Body of pancreas (tissue), 4 donors: ENCODE results near the gene SLC12A2. TPM values are rescaled to one million over a fixed set of nuclear protein-coding genes. Genes with fewer than 3 reads are reported as not detected.

Experiments
- ATAC-seq: fragments of 150-250 bp; one replicate; pipeline ENCODE4 v1.9.1; 2016
- DNase-seq, 4 donors: peaks; one replicate each; pipeline ENCODE4 v3.0.0-alpha.2; 2019
- H3K27ac ChIP-seq, 4 donors: fragments of 200-600 bp; sonication (generic); 1 replicate in 3 of 4; 2 replicates in 1 of 4; pipeline versions ENCODE4 v1.5.1 to v1.6.1; 2016 to 2019; ENCODE audit warnings: mild to moderate bottlenecking in 1 of 4, mixed read lengths in 1 of 4, moderate library complexity in 1 of 4
- H3K27me3 ChIP-seq, 2 donors: fragments of 200-600 bp; sonication (generic); one replicate each; pipeline ENCODE4 v1.6.0; 2016; ENCODE audit warnings: mild to moderate bottlenecking in 1 of 2
- H3K36me3 ChIP-seq, 2 donors: fragments of 200-600 bp; sonication (generic); replicated peaks in 1 of 2; 2 replicates each; pipeline ENCODE4 v1.5.1; 2016; ENCODE audit warnings: low read depth in 2 of 2; ENCODE audit not compliant: insufficient read depth in 1 of 2
- H3K4me1 ChIP-seq: fragments of 200-600 bp; sonication (generic); one replicate; pipeline ENCODE4 v1.6.0; 2016
- H3K4me3 ChIP-seq, 2 donors: fragments of 200-600 bp; sonication (generic); 1 replicate in 1 of 2; 2 replicates in 1 of 2; pipeline ENCODE4 v1.5.1; 2016 to 2019
- H3K9me3 ChIP-seq, 3 donors: fragments of 200-600 bp; sonication (generic); 1 replicate in 2 of 3; 2 replicates in 1 of 3; pipeline ENCODE4 v1.5.1; 2016
- CTCF ChIP-seq, 7 experiments: fragments of 450-650 bp in 4 of 7; fragments of 200-600 bp in 3 of 7; sonication (generic) in 3 of 7; IDR thresholded peaks; one replicate each; pipeline ENCODE4 v1.5.1; 2016 to 2019; ENCODE audit warnings: antibody characterized with exemption in 7 of 7
- POLR2A ChIP-seq, 3 donors: fragments of 450-650 bp; IDR thresholded peaks; one replicate each; pipeline ENCODE4 v1.6.1; 2016; ENCODE audit warnings: antibody characterized with exemption in 3 of 3, mild to moderate bottlenecking in 2 of 3
- WGBS, 2 donors: methylation state at CpG; one replicate each; pipeline ENCODE4 v1.1.5; 2017; 5-methylcytosine and 5-hydroxymethylcytosine counted together
- intact Hi-C: fragments of 100-400 bp; cut with DNase I; formaldehyde crosslinking; loops from one replicate; pipeline ENCODE4 v1.15.1; 2023
- total RNA-seq, 2 donors: library from RNA; depleted of rRNA; stranded (reverse); fragments of >200 nt; gene quantifications; one replicate each; pipeline ENCODE4 v1.1.0, GENCODE V29; 2016

Gene SLC12A2
- total RNA-seq, 2 donors from 2014 or later: 26.7 to 28.0 TPM

GRCh38 chr5:128197896-128198522 is 114.4 kb downstream of the SLC12A2 start:
- ATAC-seq (no peak), DNase-seq (no peak)
- H3K4me1 ChIP-seq: peaks cover 25% of the 10 kb centered on the region
- intact Hi-C loops: no loop called here
- no peaks in the 10 kb centered on the region for H3K9me3 ChIP-seq
- TF ChIP-seq CTCF (IDR thresholded peaks at IDR 0.05): no peak
- no peaks in the 10 kb centered on the region for H3K27me3 ChIP-seq
- no peak overlapping the region for H3K4me3 ChIP-seq
- no peaks in the 10 kb centered on the region for H3K36me3 ChIP-seq
- 73 to 92% methylated on average over 4 of the region's 4 CpGs for WGBS, 2 donors
- no peak overlapping the region for H3K27ac ChIP-seq

GRCh38 chr5:128199104-128199503 is 115.5 kb downstream of the SLC12A2 start:
- intact Hi-C loops: no loop called here
- TF ChIP-seq CTCF (IDR thresholded peaks at IDR 0.05) (no peak), POLR2A (IDR thresholded peaks at IDR 0.05) (no peak)
- Histone ChIP-seq H3K27ac (no peak overlapping the region), H3K36me3 (no peaks in the 10 kb centered on the region), H3K4me1 (peaks cover 25% of the 10 kb centered on the region), H3K27me3 (no peaks in the 10 kb centered on the region), H3K9me3 (no peaks in the 10 kb centered on the region), H3K4me3 (no peak overlapping the region)
- DNase-seq: peak; percentile 24 to 54 (median 46)
- peak; percentile 42 for ATAC-seq
- WGBS, 2 donors: 41 to 53% methylated on average over 4 of the region's 4 CpGs

GRCh38 chr5:128199611-128200010 is 116.0 kb downstream of the SLC12A2 start:
- Histone ChIP-seq H3K9me3 (no peaks in the 10 kb centered on the region), H3K36me3 (no peaks in the 10 kb centered on the region), H3K4me3 (no peak overlapping the region), H3K27ac (no peak overlapping the region), H3K4me1 (peaks cover 25% of the 10 kb centered on the region), H3K27me3 (no peaks in the 10 kb centered on the region)
- no peak for DNase-seq
- no peak for ATAC-seq
- no peak for TF ChIP-seq CTCF (IDR thresholded peaks at IDR 0.05)
- TF ChIP-seq POLR2A (IDR thresholded peaks at IDR 0.05): no peak
- intact Hi-C loops: loop anchor here (5.0 to 10.0 kb wide), 2 partner anchors 325 to 632 kb away; no protein-coding TSS in a partner anchor

- WGBS, 2 donors: 7 to 9% methylated on average over 36 of the region's 36 CpGs
- Histone ChIP-seq H3K4me3 (no peak overlapping the region), H3K27me3 (no peaks in the 10 kb centered on the region), H3K4me1 (peaks cover 25% of the 10 kb centered on the region), H3K9me3 (no peaks in the 10 kb centered on the region), H3K27ac (no peak overlapping the region), H3K36me3 (no peaks in the 10 kb centered on the region)
- intact Hi-C loops: loop anchor here (5.0 to 10.0 kb wide), 2 partner anchors 326 to 634 kb away; no protein-coding TSS in a partner anchor
- peak; percentile 84 to 93 (median 87) for DNase-seq
- TF ChIP-seq POLR2A (IDR thresholded peaks at IDR 0.05) (no peak), CTCF (IDR thresholded peaks at IDR 0.05) (peak; percentile 73 to 96 (median 88))
- peak; percentile 96 for ATAC-seq
Measured at GRCh38 chr5:128201065-128201926, 117.7 kb downstream of the SLC12A2 start.
